Pancreas (tissue), 10 donors: ENCODE data around the gene TNPO1. TPM values are rescaled to one million over a fixed set of nuclear protein-coding genes. Genes with fewer than 3 reads are reported as not detected.
A peak's percentile ranks its signal among the peaks of the same experiment; 100 is the strongest.

Experiments
- ATAC-seq, 4 donors: fragments of 200-7000 bp; cut with Tn5 transposase; one replicate each; pipeline versions ENCODE4 v1.8.0 to v1.9.1; 2020; ENCODE audit warnings: mild to moderate bottlenecking in 4 of 4, moderate library complexity in 4 of 4
- DNase-seq, 6 donors: peaks; one replicate each; pipeline ENCODE4 v3.0.0-alpha.2; 2020
- FAIRE-seq: peaks from 2 replicates; lab custom pipeline; 2012; peaks lifted over from hg19 to GRCh38; lab: Jason Lieb, UNC
- H3K27ac ChIP-seq, 4 donors: fragments of 200-600 bp; sonication (generic); 1 replicate in 3 of 4; 2 replicates in 1 of 4; pipeline versions ENCODE4 v1.5.0 to v1.8.0; 2020
- H3K27me3 ChIP-seq, 4 donors: fragments of 200-600 bp; one replicate each; pipeline ENCODE4 v1.8.0; 2021
- H3K36me3 ChIP-seq, 3 donors: fragments of 200-600 bp; sonication (generic) in 1 of 3; one replicate each; pipeline versions ENCODE4 v1.5.0 to v1.8.0; 2020 to 2021
- H3K4me1 ChIP-seq, 3 donors: fragments of 200-600 bp; one replicate each; pipeline ENCODE4 v1.8.0; 2021
- H3K4me3 ChIP-seq, 4 donors: fragments of 200-600 bp; sonication (generic) in 2 of 4; one replicate each; pipeline versions ENCODE4 v1.5.0 to v1.8.0; 2020 to 2021
- H3K9me3 ChIP-seq, 4 donors: fragments of 200-600 bp; one replicate each; pipeline ENCODE4 v1.8.0; 2021
- WGBS, 2 donors: extraction: QIAGEN DNeasy Blood & Tissue Kit; methylation state at CpG; one replicate each; pipeline ENCODE4 v1.1.7; 2013; 5-methylcytosine and 5-hydroxymethylcytosine counted together
- intact Hi-C, 3 donors: fragments of 100-400 bp; cut with DNase I; formaldehyde crosslinking; loops; one replicate each; pipeline versions ENCODE4 v1.11.1 to v1.14.2; 2022
- microRNA-seq, 2 donors: library from miRNA; unstranded; fragments of <30 nt; microRNA quantifications; one replicate each; pipeline versions ENCODE4 to v1.1.0, GENCODE V29; 2019 to 2020
- polyA plus RNA-seq, 2 donors: library from polyadenylated mRNA; stranded (reverse); fragments of 200-250 nt; gene quantifications; one replicate each; pipeline ENCODE4 v1.2.3, GENCODE V29; 2013
- total RNA-seq, 6 donors: library from RNA; stranded (reverse); fragmentation: NEBNext Ultra II Directional in 4 of 6; extraction: Animal tissue kit (Norgen Biotek cat#: 25700) in 4 of 6; gene quantifications; one replicate each; pipeline versions ENCODE4 v1.2.1 to v1.2.4, GENCODE V29; 2021 to 2023
- TF ChIP-seq, protein P1 (sequence below), 4 donors: fragments of 200-600 bp; sonication (generic) in 3 of 4; IDR thresholded peaks; one replicate each; pipeline versions ENCODE4 v1.5.0 to v1.8.0; 2021; ENCODE audit warnings: antibody characterized with exemption in 4 of 4
- donor health status: healthy with polysubstance abuse.
- donor health status: DM: no; HTN: no; CAD: no; lungs with moderate emphysema.
- donor health status: DM: no; HTN: no; CAD: no.
- donor health status: control.
- donor health status: control.
- donor health status: Bipolar disorder and iron deficiency.
- donor health status: DM: yes; HTN: yes; CAD: no.
- donor health status: DM: no; HTN: no; CAD: no.
- donor health status: DM: no; HTN: no; CAD: no.
- donor health status: DM: yes; HTN: yes; CAD: no.

The TNPO1 gene
- total and polyA plus RNA-seq, 8 donors: 5.5 to 58.9 (median 43.3) TPM

DNA sequence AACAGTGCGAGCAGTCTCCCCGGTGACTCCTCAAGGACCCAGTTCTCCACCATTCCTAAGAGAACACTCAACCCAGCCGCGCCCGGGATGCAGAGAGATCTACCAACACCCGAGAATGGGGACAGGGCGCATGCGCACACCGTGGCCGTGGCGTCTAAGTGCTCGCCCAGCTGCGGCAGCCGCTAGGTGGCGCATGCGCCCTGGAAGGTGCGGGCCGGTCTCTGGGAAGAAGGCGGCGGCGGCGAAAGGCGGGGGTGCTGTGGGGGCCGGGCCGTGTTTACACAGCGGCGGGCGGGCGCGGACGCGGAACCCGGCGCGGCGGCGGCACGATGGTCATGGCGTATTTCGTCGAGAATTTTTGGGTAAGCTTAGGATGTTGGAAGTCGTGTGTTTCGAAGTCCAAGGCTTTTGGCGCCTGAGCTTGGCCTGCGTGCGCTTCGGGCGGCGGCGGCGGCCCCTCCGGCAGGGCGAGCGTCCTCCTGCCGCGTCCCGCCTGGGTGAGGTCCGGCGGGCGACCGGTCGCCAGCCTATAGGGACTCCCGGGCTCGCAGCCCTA lies 139.4 kb downstream of the TNPO1 start, which contains the start of gene FCHO2:
Gene FCHO2 (plus strand): TSS at position 274 of the 556 bp plus-strand sequence. CDS start 56 bp downstream, at position 330.
- peaks cover 0 to 24% (median 18%) of the 10 kb centered on the region in 3 donors for H3K4me1 ChIP-seq
- peak within 1 kb of the TSS; percentile 57 to 84 (median 78) for H3K4me3 ChIP-seq
- peak within 1 kb of the TSS; percentile 79 to 98 (median 94) for H3K27ac ChIP-seq
- intact Hi-C loops: no loop called here
- WGBS, 2 donors: 0% methylated on average over 53 to 64 of the region's 64 CpGs
- ATAC-seq: peak; percentile 92 to 96 (median 96)
- H3K9me3 ChIP-seq: no peaks in the 10 kb centered on the region
- no peaks in the 10 kb centered on the region for H3K27me3 ChIP-seq
- peak; percentile 96 to 100 (median 99) for DNase-seq
- TF ChIP-seq, protein P1, sequence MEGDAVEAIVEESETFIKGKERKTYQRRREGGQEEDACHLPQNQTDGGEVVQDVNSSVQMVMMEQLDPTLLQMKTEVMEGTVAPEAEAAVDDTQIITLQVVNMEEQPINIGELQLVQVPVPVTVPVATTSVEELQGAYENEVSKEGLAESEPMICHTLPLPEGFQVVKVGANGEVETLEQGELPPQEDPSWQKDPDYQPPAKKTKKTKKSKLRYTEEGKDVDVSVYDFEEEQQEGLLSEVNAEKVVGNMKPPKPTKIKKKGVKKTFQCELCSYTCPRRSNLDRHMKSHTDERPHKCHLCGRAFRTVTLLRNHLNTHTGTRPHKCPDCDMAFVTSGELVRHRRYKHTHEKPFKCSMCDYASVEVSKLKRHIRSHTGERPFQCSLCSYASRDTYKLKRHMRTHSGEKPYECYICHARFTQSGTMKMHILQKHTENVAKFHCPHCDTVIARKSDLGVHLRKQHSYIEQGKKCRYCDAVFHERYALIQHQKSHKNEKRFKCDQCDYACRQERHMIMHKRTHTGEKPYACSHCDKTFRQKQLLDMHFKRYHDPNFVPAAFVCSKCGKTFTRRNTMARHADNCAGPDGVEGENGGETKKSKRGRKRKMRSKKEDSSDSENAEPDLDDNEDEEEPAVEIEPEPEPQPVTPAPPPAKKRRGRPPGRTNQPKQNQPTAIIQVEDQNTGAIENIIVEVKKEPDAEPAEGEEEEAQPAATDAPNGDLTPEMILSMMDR (IDR thresholded peaks at IDR 0.05): peak; percentile 61 to 91 (median 82)
- no peaks in the 10 kb centered on the region for H3K36me3 ChIP-seq
- no peak for FAIRE-seq

DNA sequence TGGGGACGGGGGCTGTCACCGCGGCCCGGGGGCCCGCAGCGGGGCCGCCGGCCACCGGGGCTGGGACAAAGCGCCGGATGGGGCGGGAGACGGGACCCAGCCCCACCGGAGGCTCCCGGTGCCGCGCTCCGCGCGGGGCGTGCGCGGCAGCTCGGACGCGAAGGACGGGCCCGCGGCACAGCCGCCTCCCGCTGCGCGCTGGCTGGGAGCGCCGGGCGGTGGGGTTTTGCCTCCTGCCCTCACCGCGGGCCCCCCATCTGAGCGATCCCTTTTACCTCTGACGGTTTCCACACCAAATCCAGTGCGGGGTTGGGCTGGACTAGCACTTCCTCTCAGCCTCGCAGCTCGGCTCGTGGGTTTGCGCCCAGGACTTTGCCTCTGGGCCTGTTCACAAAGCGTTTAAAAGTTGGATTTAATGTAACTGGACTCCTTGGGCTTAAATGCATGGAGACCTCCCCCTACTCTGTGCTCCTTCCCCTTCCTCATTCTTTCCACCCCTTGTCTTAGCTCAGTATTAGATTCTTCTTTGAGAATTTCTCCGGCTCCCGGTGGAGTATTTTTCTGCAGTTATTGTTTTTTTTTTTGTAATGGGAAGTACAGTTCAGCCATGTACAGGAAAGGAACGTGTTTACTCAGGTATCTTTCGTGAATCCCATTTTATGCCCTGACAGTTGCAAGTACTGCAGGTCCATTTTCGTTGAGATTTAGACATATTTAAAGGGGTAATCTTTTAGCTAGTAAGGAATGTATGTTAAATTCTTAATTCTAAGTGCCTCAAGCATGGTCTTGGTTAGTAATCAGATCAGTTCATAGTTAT lies 140.1 kb downstream of the TNPO1 start:
- ATAC-seq (peak; percentile 55 to 68 (median 58)), FAIRE-seq (no peak), DNase-seq (peak; percentile 33 to 83 (median 52))
- intact Hi-C loops: no loop called here
- peak overlapping the region; percentile 57 to 84 (median 78) for H3K4me3 ChIP-seq
- H3K9me3 ChIP-seq: no peaks in the 10 kb centered on the region
- peak overlapping the region; percentile 79 to 98 (median 94) for H3K27ac ChIP-seq
- TF ChIP-seq, protein P1 (IDR thresholded peaks at IDR 0.05): no peak
- peaks cover 0 to 24% (median 18%) of the 10 kb centered on the region in 3 donors for H3K4me1 ChIP-seq
- 0 to 1% methylated on average over 28 to 51 of the region's 51 CpGs for WGBS, 2 donors
- no peaks in the 10 kb centered on the region for H3K36me3 ChIP-seq
- no peaks in the 10 kb centered on the region for H3K27me3 ChIP-seq

DNA sequence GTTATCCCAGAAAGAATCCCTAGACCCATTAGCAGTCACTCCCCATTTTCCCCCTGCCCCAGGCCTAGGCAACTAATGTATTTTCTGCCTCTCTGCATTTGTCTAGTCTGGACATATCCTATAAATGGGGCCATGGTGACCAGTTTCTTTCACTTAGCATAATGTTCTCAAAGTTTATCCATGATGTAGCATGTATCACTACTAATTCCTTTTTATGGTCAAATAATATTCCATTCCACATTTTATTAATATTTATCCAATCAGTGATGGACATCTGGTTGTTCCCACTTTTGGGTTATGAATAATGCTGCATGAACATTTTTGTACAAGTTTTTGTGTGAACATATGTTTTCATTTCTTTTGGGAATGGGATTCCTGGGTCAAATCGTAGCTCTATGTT lies 140.9 kb downstream of the TNPO1 start:
- Histone ChIP-seq H3K27me3 (no peaks in the 10 kb centered on the region), H3K27ac (peak overlapping the region in 3 of 4 donors; percentile 91 to 98 (median 97)), H3K4me3 (peak overlapping the region in 2 of 4 donors; percentile 81 to 84), H3K4me1 (peaks cover 0 to 24% (median 18%) of the 10 kb centered on the region in 3 donors), H3K9me3 (no peaks in the 10 kb centered on the region), H3K36me3 (no peaks in the 10 kb centered on the region)
- WGBS, 2 donors: 60 to 81% methylated on average over 1 of the region's 1 CpG
- DNase-seq: no peak
- intact Hi-C loops: no loop called here
- no peak for ATAC-seq
- FAIRE-seq: no peak
- TF ChIP-seq, protein P1 (IDR thresholded peaks at IDR 0.05): no peak

DNA sequence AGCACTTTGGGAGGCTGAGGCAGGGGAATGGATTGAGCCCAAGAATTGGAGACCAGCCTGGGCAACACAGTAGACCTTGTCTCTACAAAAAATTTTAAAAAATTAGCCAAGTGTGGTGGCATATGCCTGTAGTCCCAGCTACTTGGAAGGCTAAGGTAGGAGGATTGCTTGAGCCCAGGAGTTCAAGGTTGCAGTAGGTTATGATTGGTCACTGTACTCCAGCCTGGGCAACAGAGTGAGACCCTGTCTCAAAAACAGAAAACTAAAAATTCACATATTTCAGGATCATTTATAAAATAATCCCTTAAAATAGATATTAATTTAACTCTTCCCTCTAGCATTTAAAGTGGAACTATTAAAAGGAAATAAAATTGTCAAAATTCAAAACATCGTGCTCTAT lies 142.8 kb downstream of the TNPO1 start:
- no peaks in the 10 kb centered on the region for H3K9me3 ChIP-seq
- TF ChIP-seq, protein P1 (IDR thresholded peaks at IDR 0.05): no peak
- H3K36me3 ChIP-seq: no peaks in the 10 kb centered on the region
- intact Hi-C loops: no loop called here
- no peak overlapping the region for H3K4me3 ChIP-seq
- H3K27ac ChIP-seq: no peak overlapping the region
- no peak for ATAC-seq
- DNase-seq: no peak
- peaks cover 0 to 18% (median 17%) of the 10 kb centered on the region in 3 donors for H3K4me1 ChIP-seq
- H3K27me3 ChIP-seq: no peaks in the 10 kb centered on the region
- FAIRE-seq: no peak
- 96 to 98% methylated on average over 1 of the region's 1 CpG for WGBS, 2 donors

Small RNA genes within 50 kb of the gene (microRNA-seq; reads per million reads assigned to microRNA genes)
- 0 to 1.5 reads per million in 2 donors for gene MIR4804

Other genes starting within 250 kb of the TNPO1 start
- 10 to 100 TPM; 11.9 to 28.1 (median 12.6) TPM for gene FCHO2, start 139.4 kb downstream of the TNPO1 start, total RNA-seq
- gene FCHO2, start 139.4 kb downstream of the TNPO1 start, polyA plus RNA-seq: 1 to 10 TPM; 4.6 to 5.9 TPM